Mucosa of descending colon (tissue), 3 donors: ENCODE data around the gene PCDH19. TPM values are rescaled to one million over a fixed set of nuclear protein-coding genes. Genes with fewer than 3 reads are reported as not detected.
A peak's percentile ranks its signal among the peaks of the same experiment; 100 is the strongest.

Source experiments
- ATAC-seq: fragments of 200-7000 bp; cut with Tn5 transposase; one replicate; pipeline ENCODE4 v1.9.1; 2020; ENCODE audit warnings: mild to moderate bottlenecking, moderate library complexity
- DNase-seq, 3 donors: peaks; one replicate each; pipeline ENCODE4 v3.0.0-alpha.2; 2020
- H3K36me3 ChIP-seq: fragments of 200-600 bp; one replicate; pipeline ENCODE4 v1.8.0; 2021; ENCODE audit warnings: low read depth, mild to moderate bottlenecking
- H3K4me1 ChIP-seq: fragments of 200-600 bp; one replicate; pipeline ENCODE4 v1.8.0; 2021; ENCODE audit warnings: low read depth, mild to moderate bottlenecking
- H3K4me3 ChIP-seq: fragments of 200-600 bp; one replicate; pipeline ENCODE4 v1.8.0; 2021; ENCODE audit warnings: mild to moderate bottlenecking
- H3K9me3 ChIP-seq: fragments of 200-600 bp; one replicate; pipeline ENCODE4 v1.8.0; 2021; ENCODE audit warnings: mild to moderate bottlenecking
- intact Hi-C, 2 donors: fragments of 100-400 bp; cut with DNase I in 1 of 2; cut with micrococcal nuclease in 1 of 2; formaldehyde crosslinking; loops; one replicate each; pipeline versions ENCODE4 v1.11.0 to v1.11.1; 2022; cut with DNase I, micrococcal nuclease
- total RNA-seq, 3 donors: library from RNA; stranded (reverse); fragmentation: NEBNext Ultra II Directional in 2 of 3; extraction: Animal tissue kit (Norgen Biotek cat#: 25700) in 2 of 3; gene quantifications; one replicate each; pipeline versions ENCODE4 v1.2.1 to v1.2.4, GENCODE V29; 2021 to 2023
- TF ChIP-seq, protein P1 (sequence below): fragments of 200-600 bp; IDR thresholded peaks from one replicate; pipeline ENCODE4 v1.8.0; 2022; ENCODE audit warnings: antibody characterized with exemption, mild to moderate bottlenecking
- donor health status: DM: no; HTN: no; CAD: no; lungs with moderate emphysema.
- donor health status: DM: no; HTN: no; CAD: no.
- donor health status: DM: no; HTN: yes; CAD: no.

PCDH19 gene
- total RNA-seq, 3 donors from 2014 or later = 1.0 to 2.0 (median 1.7) TPM

GRCh38 chrX:100379388-100379986, 30.6 kb downstream of the PCDH19 start:
- TF ChIP-seq, protein P1, sequence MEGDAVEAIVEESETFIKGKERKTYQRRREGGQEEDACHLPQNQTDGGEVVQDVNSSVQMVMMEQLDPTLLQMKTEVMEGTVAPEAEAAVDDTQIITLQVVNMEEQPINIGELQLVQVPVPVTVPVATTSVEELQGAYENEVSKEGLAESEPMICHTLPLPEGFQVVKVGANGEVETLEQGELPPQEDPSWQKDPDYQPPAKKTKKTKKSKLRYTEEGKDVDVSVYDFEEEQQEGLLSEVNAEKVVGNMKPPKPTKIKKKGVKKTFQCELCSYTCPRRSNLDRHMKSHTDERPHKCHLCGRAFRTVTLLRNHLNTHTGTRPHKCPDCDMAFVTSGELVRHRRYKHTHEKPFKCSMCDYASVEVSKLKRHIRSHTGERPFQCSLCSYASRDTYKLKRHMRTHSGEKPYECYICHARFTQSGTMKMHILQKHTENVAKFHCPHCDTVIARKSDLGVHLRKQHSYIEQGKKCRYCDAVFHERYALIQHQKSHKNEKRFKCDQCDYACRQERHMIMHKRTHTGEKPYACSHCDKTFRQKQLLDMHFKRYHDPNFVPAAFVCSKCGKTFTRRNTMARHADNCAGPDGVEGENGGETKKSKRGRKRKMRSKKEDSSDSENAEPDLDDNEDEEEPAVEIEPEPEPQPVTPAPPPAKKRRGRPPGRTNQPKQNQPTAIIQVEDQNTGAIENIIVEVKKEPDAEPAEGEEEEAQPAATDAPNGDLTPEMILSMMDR = no peak
- H3K4me1 ChIP-seq = no peaks in the 10 kb centered on the region
- H3K9me3 ChIP-seq = no peaks in the 10 kb centered on the region
- ATAC-seq = peak; percentile 38
- peak in 1 of 3 donors; percentile 1 for DNase-seq
- intact Hi-C loops = no loop called here
- H3K4me3 ChIP-seq = no peak overlapping the region
- H3K36me3 ChIP-seq = no peaks in the 10 kb centered on the region

- ATAC-seq = no peak
- no peak overlapping the region for H3K4me3 ChIP-seq
- TF ChIP-seq, protein P1 = no peak
- intact Hi-C loops = no loop called here
- H3K36me3 ChIP-seq = no peaks in the 10 kb centered on the region
- H3K4me1 ChIP-seq = no peaks in the 10 kb centered on the region
- no peaks in the 10 kb centered on the region for H3K9me3 ChIP-seq
- DNase-seq = no peak
Measured at GRCh38 chrX:100377826-100378225, 32.2 kb downstream of the PCDH19 start.

GRCh38 chrX:100376576-100376975, 33.5 kb downstream of the PCDH19 start:
- ATAC-seq (no peak), DNase-seq (no peak)
- H3K9me3 ChIP-seq = no peaks in the 10 kb centered on the region
- intact Hi-C loops = no loop called here
- H3K4me3 ChIP-seq = no peak overlapping the region
- H3K36me3 ChIP-seq = no peaks in the 10 kb centered on the region
- H3K4me1 ChIP-seq = no peaks in the 10 kb centered on the region
- TF ChIP-seq, protein P1 = no peak

GRCh38 chrX:100373673-100374072, 36.4 kb downstream of the PCDH19 start:
- Histone ChIP-seq H3K4me3 (no peak overlapping the region), H3K4me1 (no peaks in the 10 kb centered on the region), H3K9me3 (no peaks in the 10 kb centered on the region), H3K36me3 (no peaks in the 10 kb centered on the region)
- ATAC-seq = no peak
- intact Hi-C loops = no loop called here
- DNase-seq = no peak
- TF ChIP-seq, protein P1 = no peak

- ATAC-seq (peak; percentile 46), DNase-seq (peak in 1 of 3 donors; percentile 6)
- Histone ChIP-seq H3K36me3 (no peaks in the 10 kb centered on the region), H3K4me1 (no peaks in the 10 kb centered on the region), H3K4me3 (no peak overlapping the region), H3K9me3 (no peaks in the 10 kb centered on the region)
- intact Hi-C loops = no loop called here
- TF ChIP-seq, protein P1 = no peak
Measured at GRCh38 chrX:100368167-100368566, 41.9 kb downstream of the PCDH19 start.

DNA sequence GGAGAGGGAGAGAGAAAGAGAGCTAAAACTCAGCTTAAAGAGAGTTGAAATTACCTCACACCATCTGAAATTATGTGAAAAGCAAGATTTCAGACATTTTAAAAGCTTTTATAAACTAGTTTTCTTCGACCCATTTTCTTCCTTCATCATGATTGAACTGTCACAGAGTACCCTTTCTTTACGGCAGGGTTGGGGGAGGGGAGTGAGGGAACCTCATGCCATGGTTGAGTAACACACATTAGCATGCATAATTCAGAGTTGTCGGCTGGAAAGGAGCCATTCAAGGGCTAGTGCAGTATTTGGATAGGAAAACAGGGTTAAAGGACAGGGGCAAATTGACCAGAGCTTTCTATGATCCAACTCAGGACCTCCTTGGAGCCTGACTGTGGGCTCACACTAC, 46.2 kb downstream of the PCDH19 start:
- Histone ChIP-seq H3K4me3 (no peak overlapping the region), H3K36me3 (no peaks in the 10 kb centered on the region), H3K9me3 (no peaks in the 10 kb centered on the region), H3K4me1 (no peaks in the 10 kb centered on the region)
- intact Hi-C loops = no loop called here
- DNase-seq (no peak), ATAC-seq (no peak)
- TF ChIP-seq, protein P1 = no peak
